OCI-LY7 (cell line): Measurements from ENCODE around the gene YIPF5.
A peak's percentile ranks its signal among the peaks of the same experiment; 100 is the strongest.

Source experiments
- CTCF ChIP-seq: fragments of 200-600 bp; sonication (generic); conservative IDR thresholded peaks from 2 replicates; pipeline ENCODE4 v1.5.1; 2014; ENCODE audit warnings: mild to moderate bottlenecking, antibody characterized with exemption, low read length, moderate library complexity, mixed read lengths
- EZH2phosphoT487 ChIP-seq: fragments of 200-600 bp; sonication (generic); IDR thresholded peaks from 2 replicates; pipeline ENCODE4 v1.6.1; 2018; ENCODE audit warnings: low read depth, borderline replicate concordance, mild to moderate bottlenecking, mixed run types, antibody characterized with exemption, low read length, moderate library complexity, mixed read lengths

- TF ChIP-seq CTCF (peak; percentile 90), EZH2phosphoT487 (no peak)
Measured at GRCh38 chr5:144183254-144183889, 12.9 kb upstream of the YIPF5 start.
